GM21786 (cell line): ENCODE data around the gene PRKAG2.

Experiments
- ATAC-seq: cut with Tn5 transposase; IDR thresholded peaks from one replicate; pipeline ENCODE4 v1.9.1; 2021; ENCODE audit not compliant: unreplicated experiment

Gene PRKAG2

DNA sequence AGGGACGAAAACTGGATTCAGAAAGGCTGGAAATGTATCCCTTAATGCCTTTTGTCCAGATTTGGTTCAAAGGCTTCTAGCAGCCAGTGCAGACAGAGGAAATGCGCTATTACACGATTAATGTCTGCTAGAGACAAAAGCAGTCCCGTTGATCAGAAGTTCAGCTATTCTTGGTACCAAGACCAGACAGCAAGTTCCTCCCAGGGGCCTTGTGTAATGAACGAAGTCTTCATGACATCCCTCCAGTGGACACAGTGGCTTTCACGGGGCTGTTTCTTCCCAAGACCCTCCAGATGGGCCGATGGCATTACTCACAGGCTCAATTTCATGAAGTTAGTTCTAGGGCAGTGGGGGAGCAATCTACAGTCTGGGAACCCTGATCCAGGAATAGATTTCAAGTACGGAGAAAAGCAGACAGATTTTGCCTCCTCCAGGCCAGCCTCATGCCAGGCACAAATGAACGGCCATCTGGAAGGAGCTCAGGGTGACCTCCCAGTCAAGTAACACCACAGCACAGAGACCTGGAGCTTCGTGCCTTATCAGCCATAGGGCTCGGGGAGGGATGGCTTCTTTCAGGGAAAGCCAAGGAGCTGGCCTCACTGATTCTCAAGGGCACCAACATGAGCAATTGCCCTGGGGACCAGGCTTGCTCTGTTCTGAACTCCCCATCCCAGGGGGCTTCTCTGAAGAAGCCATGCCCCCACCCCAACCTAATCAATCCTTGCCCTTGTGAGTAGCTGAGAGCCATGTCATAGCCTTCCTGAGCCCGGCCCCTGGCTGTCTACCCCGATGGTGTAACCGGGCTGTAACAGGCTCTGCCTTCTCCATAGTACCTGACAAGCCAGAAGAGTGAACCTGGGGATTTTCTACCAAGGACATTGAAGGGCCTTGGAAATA lies 101.1 kb downstream of the PRKAG2 start:
- ATAC-seq = no peak

DNA sequence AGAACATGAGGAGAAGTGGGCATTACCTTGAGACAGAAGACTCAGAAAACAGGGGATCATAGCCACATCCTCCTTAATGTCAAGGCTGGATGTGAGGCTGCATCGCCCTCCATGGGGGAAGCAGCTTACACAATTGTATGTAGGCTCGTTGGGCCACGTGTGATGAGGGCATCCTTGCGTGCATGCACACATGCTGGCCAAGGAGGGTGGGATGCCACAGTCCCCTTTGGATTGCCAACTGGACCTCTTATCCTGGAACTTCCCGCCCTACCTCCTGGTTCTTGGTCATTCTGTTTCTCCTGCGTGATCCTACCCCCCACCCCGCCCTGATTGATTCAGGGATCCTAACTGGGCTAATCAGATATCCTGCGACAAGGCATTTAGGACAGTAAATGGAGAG lies 102.0 kb downstream of the PRKAG2 start:
- ATAC-seq = no peak

DNA sequence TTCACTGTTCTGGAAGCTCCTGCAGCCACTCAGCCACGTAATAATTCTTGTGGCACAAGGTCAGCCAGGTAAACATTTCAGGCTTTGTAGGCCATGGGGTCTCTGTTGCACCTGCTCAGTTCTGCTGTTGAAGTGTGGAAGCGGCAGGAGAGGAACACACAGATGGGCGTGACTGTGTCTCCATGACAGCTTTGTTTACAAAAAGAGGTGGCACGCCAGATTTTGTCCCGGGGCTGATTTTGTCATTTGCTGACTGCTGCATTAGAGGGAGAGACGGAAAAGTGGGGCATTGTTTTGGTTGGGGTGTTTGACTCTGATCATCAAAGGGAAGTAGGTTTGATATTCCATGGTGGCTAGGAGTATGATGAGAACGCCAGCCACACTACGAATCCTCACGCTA lies 103.1 kb downstream of the PRKAG2 start:
- ATAC-seq = no peak

DNA sequence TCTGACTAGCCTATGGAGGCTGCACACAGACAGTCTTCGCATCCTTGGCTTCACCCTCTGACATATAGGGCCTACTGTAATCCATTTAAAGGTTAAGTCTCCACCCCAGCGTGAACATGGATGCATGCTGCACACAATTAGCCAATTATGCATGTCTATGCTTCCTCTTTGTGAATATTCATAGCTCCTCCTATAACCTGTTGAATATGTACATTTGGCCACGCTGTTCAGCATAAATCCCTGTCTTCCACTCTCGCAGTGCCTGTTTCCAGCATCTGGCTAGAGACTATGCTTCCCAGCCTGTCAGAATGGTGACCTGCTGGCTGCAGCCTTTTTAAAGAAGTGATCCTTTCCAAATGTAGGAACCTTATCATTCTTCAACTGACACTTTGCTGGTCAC lies 106.7 kb downstream of the PRKAG2 start:
- no peak for ATAC-seq

DNA sequence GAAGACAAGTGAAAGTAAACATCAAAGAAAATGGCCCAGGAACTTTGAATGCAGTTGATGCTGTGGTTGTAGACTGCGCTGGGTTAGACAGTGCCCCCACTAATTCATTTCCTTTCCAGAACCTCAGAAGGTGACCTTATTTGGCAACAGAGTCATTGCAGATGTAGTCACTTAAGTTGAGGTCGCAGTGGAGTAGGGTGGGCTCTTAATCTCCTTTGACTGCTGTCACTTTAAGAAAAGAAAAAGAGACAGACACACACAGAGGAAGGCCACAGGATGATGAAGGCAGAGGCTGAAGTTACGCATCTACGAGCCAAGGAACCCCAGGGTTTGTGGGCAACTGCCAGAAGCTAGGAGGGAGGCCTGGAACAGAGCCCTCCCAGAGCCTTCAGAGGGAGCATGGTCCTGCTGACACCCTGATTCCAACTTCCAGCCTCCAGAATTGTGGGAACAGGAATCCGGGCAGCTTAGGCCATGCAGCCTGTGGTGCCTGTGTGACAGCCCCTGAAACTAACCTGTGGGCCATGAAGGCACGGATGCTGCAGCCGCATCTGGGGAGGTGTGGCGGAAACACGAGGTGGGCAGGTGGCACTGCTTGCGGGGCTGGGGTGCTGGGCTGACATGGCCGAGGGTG lies 107.6 kb downstream of the PRKAG2 start:
- ATAC-seq = peak; percentile 43

DNA sequence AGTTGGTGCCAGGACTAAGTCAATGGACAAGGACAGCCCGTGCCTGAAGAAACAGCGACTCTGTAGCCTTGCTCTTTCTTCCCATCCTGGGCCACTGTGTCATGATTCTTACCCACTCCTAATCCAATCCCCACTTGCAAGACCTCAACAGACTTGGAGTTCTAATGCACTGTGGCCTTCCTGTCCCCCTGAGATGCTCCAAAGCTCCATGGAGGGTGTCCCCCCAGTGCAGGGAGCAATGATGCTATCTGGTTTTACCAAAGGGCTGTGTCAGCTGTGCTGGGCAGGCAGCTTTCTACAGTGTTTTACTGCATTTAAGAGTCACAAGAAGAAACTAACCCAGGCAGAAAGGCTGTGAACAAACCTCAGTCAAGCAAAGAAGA lies 108.1 kb downstream of the PRKAG2 start:
- peak; percentile 24 for ATAC-seq

DNA sequence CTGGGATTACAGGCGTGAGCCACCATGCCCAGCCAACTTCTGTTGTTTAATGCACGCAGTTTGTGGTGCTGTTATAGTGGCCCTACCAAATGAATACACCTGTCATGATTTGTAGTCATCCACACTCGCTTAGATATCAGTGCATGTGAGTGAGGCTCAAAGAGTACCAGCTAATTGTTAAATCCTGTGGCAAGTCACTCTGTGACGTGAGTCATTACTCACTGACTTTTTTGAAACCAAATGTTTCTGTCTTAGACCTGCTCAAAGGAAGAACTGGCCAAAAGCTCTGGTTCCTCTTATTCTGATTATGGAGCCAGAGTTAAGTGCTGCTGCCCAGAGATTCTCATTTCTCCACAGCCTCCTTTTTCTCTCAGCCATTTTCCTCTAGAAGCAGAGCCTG lies 109.4 kb downstream of the PRKAG2 start:
- no peak for ATAC-seq

DNA sequence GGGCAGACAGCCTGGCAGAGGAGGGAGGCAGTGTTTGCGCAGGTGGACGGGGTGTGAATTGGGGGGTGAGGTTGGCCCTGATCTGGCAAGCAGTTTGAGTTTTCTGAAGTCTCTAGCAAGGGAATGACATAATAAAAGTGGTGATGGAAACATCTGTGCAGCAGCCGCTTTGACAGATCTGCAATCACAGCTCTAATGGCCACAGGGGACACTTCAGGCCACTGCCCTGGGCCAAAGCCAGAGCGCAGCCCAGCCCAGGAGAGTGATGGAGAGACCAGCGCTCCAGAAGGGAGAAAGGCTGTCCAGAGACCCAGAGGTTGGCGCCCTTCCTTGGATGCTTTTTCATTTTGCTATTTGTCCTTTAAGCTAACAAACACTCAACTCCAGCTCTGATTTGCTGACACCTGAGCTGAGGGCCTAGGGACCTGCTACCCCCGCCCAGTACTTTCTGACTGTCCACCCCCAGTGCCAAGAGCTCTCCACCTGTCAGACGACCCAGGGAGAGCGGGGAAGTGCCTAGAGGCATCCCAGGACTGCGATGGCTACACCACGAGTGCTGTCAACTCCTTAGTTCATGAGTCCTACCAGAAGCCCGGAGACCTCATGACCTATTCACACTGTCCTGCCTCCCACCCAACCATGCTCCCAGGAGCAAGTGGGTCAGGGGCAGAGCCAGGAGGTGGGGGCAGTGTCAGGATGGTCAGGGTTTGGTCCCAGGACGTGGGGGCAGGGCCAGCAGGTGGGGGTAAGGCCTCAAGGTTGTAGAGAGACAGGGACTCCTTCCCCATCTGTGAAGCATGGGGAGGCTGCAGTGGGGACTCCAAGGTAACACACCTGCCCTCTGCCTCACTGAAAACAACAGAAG lies 112.6 kb downstream of the PRKAG2 start:
- ATAC-seq = no peak

DNA sequence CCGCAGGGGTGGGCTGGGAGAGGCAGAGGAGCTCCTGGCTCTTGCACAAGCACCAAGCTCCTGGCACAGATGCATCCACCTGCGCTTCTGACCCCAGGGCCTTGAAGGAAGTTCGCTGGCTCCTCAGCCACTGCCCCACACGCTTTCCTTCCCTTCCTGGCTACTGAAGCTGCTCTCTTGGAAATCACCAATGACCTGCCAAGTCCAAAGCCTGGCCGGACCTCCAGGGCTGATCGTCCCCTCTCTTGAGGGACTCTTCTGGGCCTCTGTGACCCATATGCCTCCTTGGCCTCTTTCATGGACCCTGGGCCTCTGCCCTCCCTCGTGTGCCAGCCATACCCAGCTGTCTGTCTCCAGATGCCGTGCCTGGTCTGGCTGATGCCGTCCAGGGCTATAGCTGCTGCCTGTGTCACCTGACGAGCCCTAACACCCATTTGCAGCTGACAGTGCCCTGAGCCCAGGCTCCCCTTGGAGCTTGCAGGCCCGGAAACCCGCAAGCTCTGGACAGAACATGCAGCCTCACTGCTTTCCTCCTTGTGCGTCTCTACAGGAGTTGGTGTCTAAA lies 113.4 kb downstream of the PRKAG2 start:
- ATAC-seq = no peak

DNA sequence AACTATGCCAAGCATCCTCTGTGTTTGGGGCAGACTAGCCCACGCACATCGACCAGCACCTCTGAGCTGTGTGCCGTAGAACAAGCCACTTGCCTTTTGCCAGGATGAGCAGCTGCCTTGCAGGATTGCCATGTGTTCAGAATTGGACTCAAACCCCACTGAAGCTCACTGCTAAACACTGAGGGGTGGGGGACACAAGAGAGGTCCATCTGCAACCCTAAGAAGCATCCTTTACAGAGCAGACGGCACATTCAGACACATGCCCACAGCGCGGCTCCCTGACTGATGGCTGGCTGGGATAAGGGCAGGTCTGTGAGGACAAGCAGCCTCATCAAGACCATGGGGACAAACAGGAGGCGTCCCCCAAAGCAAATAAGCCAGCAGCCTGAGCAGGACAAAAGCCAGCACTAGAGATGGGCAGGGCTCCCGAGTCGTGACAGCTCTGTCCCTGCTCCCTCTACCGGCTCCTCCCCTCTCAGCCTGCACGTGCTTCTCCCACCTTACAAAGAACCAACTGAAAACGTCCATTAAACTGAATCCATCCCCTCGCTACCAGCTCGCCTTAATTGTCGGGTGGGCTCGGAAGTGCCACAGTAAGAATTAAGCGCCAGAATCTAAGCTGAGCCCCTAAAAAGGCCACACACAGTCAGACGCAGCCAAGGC lies 114.2 kb downstream of the PRKAG2 start:
- ATAC-seq = no peak

DNA sequence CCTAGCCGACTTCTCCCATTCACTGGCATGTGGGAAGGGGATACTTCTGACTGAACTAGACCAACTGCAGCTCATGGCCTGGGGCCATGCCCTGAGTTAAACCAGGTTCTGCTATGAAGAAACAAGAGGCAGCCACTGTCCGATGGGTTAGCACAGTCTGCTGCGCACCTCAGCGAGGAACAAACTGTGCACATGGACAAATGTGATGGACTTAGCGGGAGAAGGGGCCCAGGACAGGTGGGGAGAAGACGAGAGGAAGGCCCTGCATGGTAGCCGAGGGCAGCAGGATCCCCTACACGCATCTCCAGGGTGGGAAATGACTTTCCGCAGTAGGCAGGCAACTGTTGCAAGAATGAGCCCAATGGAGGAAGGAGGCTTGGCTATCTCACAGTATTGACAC lies 115.0 kb downstream of the PRKAG2 start:
- no peak for ATAC-seq

DNA sequence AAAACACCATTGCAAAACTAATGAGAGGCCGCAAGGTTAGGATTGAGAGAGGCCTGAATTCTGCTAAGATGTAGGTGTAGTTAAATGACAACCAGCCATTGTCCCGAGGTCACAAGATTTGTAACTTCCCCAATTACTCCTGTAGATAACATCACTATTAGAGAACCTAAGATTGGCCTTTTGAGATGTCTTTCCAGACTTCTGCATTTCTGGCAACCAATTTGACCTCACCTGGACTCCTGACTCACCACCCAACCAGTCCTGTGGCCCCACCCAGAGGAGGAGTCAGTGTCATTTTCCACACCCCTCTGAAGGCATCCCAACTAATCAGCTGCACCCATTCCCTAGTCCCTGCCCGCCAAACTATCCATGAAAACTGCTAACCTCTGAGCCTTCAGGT lies 115.7 kb downstream of the PRKAG2 start:
- ATAC-seq = no peak

DNA sequence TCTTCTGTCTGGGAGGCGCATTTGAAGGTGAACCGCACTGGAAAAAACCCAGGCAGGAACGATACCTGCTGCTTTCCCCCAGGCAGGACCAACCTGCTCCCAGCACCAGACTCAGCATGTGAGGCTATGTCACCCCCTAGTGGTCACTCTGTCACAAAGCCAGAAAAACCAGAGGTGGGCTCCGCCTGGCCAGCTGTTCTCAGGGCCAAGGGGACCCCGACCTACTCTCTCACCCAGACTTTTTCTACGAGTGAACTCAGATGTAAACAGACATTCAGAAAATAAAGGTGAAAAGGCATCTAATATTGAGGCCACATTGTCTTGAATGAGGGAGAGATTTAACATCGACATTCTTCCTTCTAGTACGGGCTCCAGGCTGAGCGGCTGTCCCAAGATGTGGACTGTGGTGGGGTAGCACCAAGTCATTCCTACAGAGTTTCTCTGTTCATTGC lies 117.3 kb downstream of the PRKAG2 start:
- ATAC-seq = peak; percentile 60

DNA sequence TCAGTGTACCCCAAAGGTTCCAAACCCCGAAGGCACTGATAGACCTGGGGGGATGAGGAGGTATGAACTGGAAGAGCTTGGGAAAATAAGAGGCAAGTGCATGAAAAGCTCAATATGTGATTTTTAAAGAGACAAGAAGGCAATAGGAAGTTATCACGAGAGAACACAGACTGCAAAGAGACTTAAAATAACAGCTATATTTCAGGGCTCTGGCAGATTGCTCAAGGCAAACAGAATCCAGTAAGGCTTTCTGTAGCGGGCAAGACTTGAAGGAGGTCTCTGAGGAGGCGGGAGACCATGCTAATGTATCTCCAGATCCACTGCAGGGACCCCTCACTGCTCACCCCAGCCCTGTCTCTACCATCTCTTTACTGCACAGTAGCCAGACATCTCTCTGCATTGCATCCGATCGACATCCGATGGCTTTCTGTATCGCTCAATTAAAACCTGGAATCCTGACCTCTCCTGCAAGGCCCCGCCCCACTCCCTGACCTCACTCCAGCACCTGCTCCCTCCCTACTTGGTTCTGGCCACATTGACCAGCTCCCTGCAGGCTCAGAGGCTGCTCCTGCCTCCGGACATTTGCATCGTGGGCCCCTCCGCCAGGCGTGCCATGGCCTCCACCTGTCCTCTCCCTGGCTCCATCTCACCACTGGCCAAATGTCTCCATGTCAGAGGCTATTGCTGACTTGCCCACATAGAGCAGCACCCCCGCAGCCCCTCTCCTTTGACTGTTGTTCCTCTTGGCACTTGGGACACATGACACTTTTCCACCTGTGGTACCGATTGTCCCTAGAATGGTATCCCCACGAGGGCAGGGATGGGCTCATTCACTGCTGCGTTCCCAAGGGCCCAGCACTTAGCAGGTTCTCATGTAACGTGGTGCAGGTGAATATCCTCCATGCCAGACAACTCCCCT lies 118.0 kb downstream of the PRKAG2 start:
- ATAC-seq = no peak

DNA sequence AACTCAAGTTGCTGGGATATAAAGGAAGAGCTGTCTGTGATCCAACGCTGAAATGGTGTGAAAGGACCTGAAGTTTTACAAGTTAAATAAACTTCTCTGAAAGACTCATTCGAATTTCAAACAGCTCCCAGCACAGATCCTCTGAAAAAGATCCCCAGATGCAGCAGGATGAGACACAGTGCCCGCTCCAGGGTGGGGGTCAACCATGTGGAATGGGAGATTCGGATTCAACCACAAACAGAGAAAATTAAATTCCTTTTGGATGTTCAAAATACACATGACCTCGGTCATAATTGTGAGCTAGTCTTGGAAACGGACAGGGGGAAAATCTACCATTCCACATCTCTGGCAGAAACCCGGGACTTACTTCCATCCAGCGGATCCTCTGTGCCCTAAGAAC lies 119.6 kb downstream of the PRKAG2 start:
- no peak for ATAC-seq

DNA sequence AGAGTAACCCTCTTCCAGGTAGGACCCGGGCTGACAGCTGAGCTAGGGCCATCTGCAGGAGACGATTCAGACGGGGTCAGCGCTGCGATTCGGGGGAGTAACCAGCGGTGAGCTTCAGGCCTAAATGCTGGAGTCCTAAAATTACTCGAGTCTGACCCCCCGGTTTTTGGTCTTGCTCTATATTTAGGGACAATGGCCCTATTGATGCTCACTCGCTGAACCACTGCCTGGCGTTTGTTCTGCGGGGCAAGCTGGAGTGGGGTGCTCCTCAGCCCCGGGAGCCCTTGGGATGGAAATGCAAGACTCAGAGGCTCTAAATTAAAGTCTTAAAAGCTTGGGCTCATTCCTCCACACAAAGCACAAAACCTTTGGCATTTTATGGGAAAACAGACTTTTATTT lies 120.0 kb downstream of the PRKAG2 start:
- no peak for ATAC-seq

DNA sequence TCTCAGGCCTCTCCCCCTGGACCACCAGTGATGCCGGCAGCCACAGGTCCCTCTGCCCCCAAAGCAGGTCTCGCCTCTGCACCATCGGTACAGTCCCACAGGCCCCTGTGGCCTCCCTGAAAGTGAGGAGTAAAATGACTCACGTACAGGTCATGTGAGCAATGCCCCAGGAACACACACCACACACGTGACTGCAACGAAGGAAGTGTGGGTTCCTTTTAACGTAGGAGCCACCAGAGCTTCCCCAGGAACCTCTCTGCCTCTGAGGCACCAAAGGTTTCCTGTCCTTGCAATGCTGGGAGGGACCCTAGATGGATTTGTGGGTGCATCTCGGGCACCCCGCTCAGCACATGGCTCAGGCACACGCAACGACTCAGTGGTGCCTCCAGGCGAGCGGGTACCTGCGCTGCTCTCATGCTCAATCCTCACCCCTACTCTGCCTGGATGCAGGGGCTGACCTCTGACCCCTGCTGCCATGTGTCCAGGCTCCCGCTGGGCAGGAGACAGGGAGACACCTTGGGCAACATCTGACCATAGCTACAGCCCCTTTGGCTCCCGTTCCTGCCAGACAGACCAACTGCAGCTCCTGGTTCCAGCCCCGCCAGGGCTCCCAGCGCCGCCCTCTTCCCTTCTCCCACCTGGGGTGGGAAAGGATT lies 120.7 kb downstream of the PRKAG2 start:
- ATAC-seq = no peak

DNA sequence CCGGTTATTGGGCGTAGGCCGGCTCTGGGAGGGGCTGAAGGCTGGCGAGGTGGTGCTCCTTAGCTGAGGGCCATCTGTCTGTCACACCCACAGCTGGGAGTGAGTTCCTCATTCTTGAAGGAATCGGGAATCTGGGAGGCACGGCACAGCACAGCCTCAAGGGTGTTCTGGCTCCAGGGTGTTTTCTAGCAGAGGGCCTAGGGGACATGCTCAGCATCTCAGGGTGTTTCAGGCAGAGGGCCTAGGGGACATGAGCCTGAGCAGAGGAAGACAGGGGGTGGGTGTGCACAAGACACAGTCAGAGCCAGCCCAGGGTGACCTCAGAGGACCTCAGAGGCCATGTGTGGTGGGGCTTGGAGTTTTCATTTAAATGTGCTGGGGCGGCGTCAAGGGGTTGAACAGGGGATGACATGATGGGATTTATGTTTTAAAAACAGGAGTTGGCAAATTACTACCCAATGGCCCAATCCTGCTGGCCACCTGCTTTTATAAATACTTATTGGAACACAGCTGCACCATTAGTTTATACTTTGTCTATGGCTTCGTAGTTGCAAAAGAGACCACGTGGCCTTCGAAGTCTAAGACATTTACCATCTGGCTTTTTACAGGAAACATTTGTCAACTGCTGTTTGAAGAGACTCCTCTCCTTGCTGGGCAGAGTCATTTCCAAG lies 121.6 kb downstream of the PRKAG2 start:
- ATAC-seq = no peak

DNA sequence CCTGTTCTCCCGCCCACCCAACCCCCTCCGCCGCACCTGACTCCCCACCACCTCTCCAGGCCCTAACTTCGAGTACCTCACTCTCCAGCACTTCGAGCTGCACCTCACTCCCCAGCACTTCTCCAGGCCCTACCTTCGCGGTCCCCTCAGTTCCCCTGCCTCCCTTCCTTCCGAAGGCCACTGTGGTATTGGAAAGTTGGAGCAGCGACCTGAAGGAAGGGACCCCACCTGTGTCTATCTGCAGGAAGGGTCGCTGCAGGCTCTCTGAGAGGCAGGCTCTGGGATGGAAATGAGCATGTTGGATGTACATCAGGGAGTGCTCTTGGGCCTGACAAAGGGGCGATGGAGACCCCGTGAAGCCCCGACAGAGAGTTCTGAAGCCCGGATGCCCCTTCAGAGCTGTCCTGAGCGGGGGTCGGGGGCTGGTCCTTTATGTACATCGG lies 122.2 kb downstream of the PRKAG2 start:
- ATAC-seq = no peak
